Breast epithelium (tissue), 4 donors: ENCODE results near the gene TANC1. TPM values are rescaled to one million over a fixed set of nuclear protein-coding genes. Genes with fewer than 3 reads are reported as not detected.

Experiments used
- DNase-seq, 2 donors: peaks; one replicate each; pipeline ENCODE4 v3.0.0-alpha.2; 2019; ENCODE audit warnings: low spot score in 2 of 2
- H3K27ac ChIP-seq, 2 donors: fragments of 200-600 bp; sonication (generic) in 1 of 2; one replicate each; pipeline ENCODE4 v1.5.1; 2016 to 2019; ENCODE audit warnings: mild to moderate bottlenecking in 1 of 2
- H3K27me3 ChIP-seq, 2 donors: fragments of 200-600 bp; sonication (generic) in 1 of 2; one replicate each; pipeline versions ENCODE4 v1.5.1 to v1.6.0; 2017 to 2019; ENCODE audit warnings: control low read depth in 1 of 2, mild to moderate bottlenecking in 1 of 2
- H3K36me3 ChIP-seq: fragments of 200-600 bp; one replicate; pipeline ENCODE4 v1.5.1; 2019
- H3K4me1 ChIP-seq, 2 donors: fragments of 200-600 bp; sonication (generic); one replicate each; pipeline ENCODE4 v1.5.1; 2016 to 2019; ENCODE audit warnings: control low read depth in 1 of 2
- H3K4me3 ChIP-seq, 3 donors: fragments of 200-600 bp; sonication (generic); 1 replicate in 2 of 3; 2 replicates in 1 of 3; pipeline ENCODE4 v1.5.1; 2016 to 2019; ENCODE audit warnings: mild to moderate bottlenecking in 3 of 3, moderate library complexity in 2 of 3
- H3K9me3 ChIP-seq, 2 donors: fragments of 200-600 bp; sonication (generic) in 1 of 2; one replicate each; pipeline ENCODE4 v1.5.1; 2016 to 2019; ENCODE audit warnings: control low read depth in 1 of 2
- CTCF ChIP-seq, 3 donors: fragments of 450-650 bp; IDR thresholded peaks; one replicate each; pipeline ENCODE4 v1.5.1; 2016 to 2017; ENCODE audit warnings: antibody characterized with exemption in 3 of 3, mild to moderate bottlenecking in 3 of 3, moderate library complexity in 3 of 3
- POLR2A ChIP-seq: fragments of 450-650 bp; IDR thresholded peaks from one replicate; pipeline ENCODE4 v1.6.1; 2016; ENCODE audit warnings: antibody characterized with exemption, mild to moderate bottlenecking, moderate library complexity
- POLR2AphosphoS5 ChIP-seq, 3 donors: sonication (generic); formaldehyde crosslinking; IDR thresholded peaks; one replicate each; pipeline ENCODE4 v1.6.1; 2017; ENCODE audit warnings: antibody characterized with exemption in 3 of 3
- intact Hi-C: fragments of 100-400 bp; cut with DNase I; formaldehyde crosslinking; loops from one replicate; pipeline ENCODE4 v1.15.1; 2023; ENCODE audit warnings: low total_unique reads
- total RNA-seq, 3 donors: library from RNA; depleted of rRNA; stranded (reverse); fragments of >200 nt; gene quantifications; one replicate each; pipeline ENCODE4 v1.1.0, GENCODE V29; 2016

The TANC1 gene
- total RNA-seq, 3 donors from 2014 or later = 18.9 to 62.3 (median 58.4) TPM

GRCh38 chr2:159106109-159106508, 137.7 kb downstream of the TANC1 start:
- H3K4me1 ChIP-seq = peaks cover 0 to 2% of the 10 kb centered on the region in 2 donors

GRCh38 chr2:159108181-159108893, 139.9 kb downstream of the TANC1 start:
- Histone ChIP-seq H3K4me1 (peaks cover 0 to 2% of the 10 kb centered on the region in 2 donors), H3K27me3 (no peaks in the 10 kb centered on the region), H3K4me3 (no peak overlapping the region), H3K27ac (peak overlapping the region; percentile 66 to 72), H3K36me3 (no peaks in the 10 kb centered on the region), H3K9me3 (no peaks in the 10 kb centered on the region)
- TF ChIP-seq POLR2AphosphoS5 (IDR thresholded peaks at IDR 0.05) = no peak
- TF ChIP-seq POLR2A = no peak
- TF ChIP-seq CTCF (IDR thresholded peaks at IDR 0.05) = no peak
- peak; percentile 48 to 57 for DNase-seq
- intact Hi-C loops = no loop called here

More at GRCh38 chr2:159106109-159106508, 137.7 kb downstream of the TANC1 start:
- Histone ChIP-seq H3K27me3 (no peaks in the 10 kb centered on the region), H3K36me3 (no peaks in the 10 kb centered on the region), H3K9me3 (no peaks in the 10 kb centered on the region), H3K27ac (no peak overlapping the region), H3K4me3 (no peak overlapping the region)
- DNase-seq = no peak
- intact Hi-C loops = no loop called here
- TF ChIP-seq CTCF (IDR thresholded peaks at IDR 0.05) = no peak
- TF ChIP-seq POLR2A = no peak
- TF ChIP-seq POLR2AphosphoS5 (IDR thresholded peaks at IDR 0.05) = no peak

GRCh38 chr2:159109517-159109916, 141.1 kb downstream of the TANC1 start:
- intact Hi-C loops = no loop called here
- H3K27ac ChIP-seq = peak overlapping the region; percentile 66 to 72
- no peak overlapping the region for H3K4me3 ChIP-seq
- H3K36me3 ChIP-seq = no peaks in the 10 kb centered on the region
- H3K4me1 ChIP-seq = peaks cover 0 to 8% of the 10 kb centered on the region in 2 donors
- no peaks in the 10 kb centered on the region for H3K9me3 ChIP-seq
- TF ChIP-seq POLR2A (no peak), POLR2AphosphoS5 (IDR thresholded peaks at IDR 0.05) (no peak), CTCF (IDR thresholded peaks at IDR 0.05) (no peak)
- H3K27me3 ChIP-seq = no peaks in the 10 kb centered on the region
- no peak for DNase-seq

- TF ChIP-seq POLR2A = no peak
- no peak for TF ChIP-seq POLR2AphosphoS5 (IDR thresholded peaks at IDR 0.05)
- TF ChIP-seq CTCF (IDR thresholded peaks at IDR 0.05) = no peak
- no peaks in the 10 kb centered on the region for H3K9me3 ChIP-seq
- H3K4me3 ChIP-seq = no peak overlapping the region
- peaks cover 0 to 8% of the 10 kb centered on the region in 2 donors for H3K4me1 ChIP-seq
- intact Hi-C loops = loop anchor here (5.0 kb wide), 1 partner anchor 208 kb away; no protein-coding TSS in a partner anchor
- H3K36me3 ChIP-seq = no peaks in the 10 kb centered on the region
- no peak for DNase-seq
- no peaks in the 10 kb centered on the region for H3K27me3 ChIP-seq
- H3K27ac ChIP-seq = peak overlapping the region; percentile 29 to 48
Observed at GRCh38 chr2:159110784-159111183, 142.3 kb downstream of the TANC1 start.

GRCh38 chr2:159111346-159111927, 143.0 kb downstream of the TANC1 start:
- no peaks in the 10 kb centered on the region for H3K9me3 ChIP-seq
- H3K36me3 ChIP-seq = no peaks in the 10 kb centered on the region
- no peak overlapping the region for H3K4me3 ChIP-seq
- peak in 1 of 2 donors; percentile 61 for DNase-seq
- peaks cover 0 to 8% of the 10 kb centered on the region in 2 donors for H3K4me1 ChIP-seq
- H3K27ac ChIP-seq = peak overlapping the region; percentile 29 to 48
- H3K27me3 ChIP-seq = no peaks in the 10 kb centered on the region
- no peak for TF ChIP-seq POLR2AphosphoS5 (IDR thresholded peaks at IDR 0.05)
- no peak for TF ChIP-seq CTCF (IDR thresholded peaks at IDR 0.05)
- no peak for TF ChIP-seq POLR2A
- intact Hi-C loops = loop anchor here (5.0 kb wide), 1 partner anchor 209 kb away; no protein-coding TSS in a partner anchor
